Measurements from ENCODE around the gene KCNK17.
A peak's percentile ranks its signal among the peaks of the same experiment; 100 is the strongest.

Gene KCNK17

GRCh38 chr6:39302669-39303424 is 11.4 kb downstream of the KCNK17 start:
- DNase-seq (ENCODE audit: extremely low spot score), result peak; percentile 89
- TF ChIP-seq BHLHE40 (IDR thresholded peaks at IDR 0.05; ENCODE audit: borderline replicate concordance) (no peak), NFRKB (IDR thresholded peaks at IDR 0.05) (no peak), FOXK2 (IDR thresholded peaks at IDR 0.05) (no peak), L3MBTL2 (conservative IDR thresholded peaks at IDR 0.05) (no peak), LEF1 (IDR thresholded peaks at IDR 0.05; ENCODE audit: borderline replicate concordance) (no peak), CTBP1 (IDR thresholded peaks at IDR 0.05; ENCODE audit: borderline replicate concordance) (no peak), ZNF384 (IDR thresholded peaks at IDR 0.05) (no peak), FOXM1 (IDR thresholded peaks at IDR 0.05; ENCODE audit: borderline replicate concordance) (no peak), SP1 (IDR thresholded peaks at IDR 0.05) (no peak), PKNOX1 (IDR thresholded peaks at IDR 0.05) (no peak), SUZ12 (IDR thresholded peaks at IDR 0.05) (no peak), TARDBP (IDR thresholded peaks at IDR 0.05) (no peak), ARNT (IDR thresholded peaks at IDR 0.05) (no peak)
- ChIA-PET CTCF (interaction anchor here (0.5 to 6.8 kb wide), 15 partner anchors 20 to 427 kb away, joined by 3 to 83 read pairs (median 4); partner anchors contain the start of gene KCNK5), POLR2A (interaction anchor here (1.4 kb wide), 1 partner anchor 135 kb away, joined by 3 read pairs; no protein-coding TSS in a partner anchor)

- POLR2A ChIA-PET, result interaction anchor here (1.4 kb wide), 1 partner anchor 134 kb away, joined by 3 read pairs; no protein-coding TSS in a partner anchor
- CTCF ChIA-PET, result interaction anchor here (0.9 to 6.8 kb wide), 8 partner anchors 19 to 305 kb away, joined by 3 to 83 read pairs (median 6); no protein-coding TSS in a partner anchor
- no peak for DNase-seq (ENCODE audit: extremely low spot score)
- no peak for TF ChIP-seq HDGF (IDR thresholded peaks at IDR 0.05; ENCODE audit: borderline replicate concordance)
- TF ChIP-seq FOXA1 (IDR thresholded peaks at IDR 0.05), result no peak
- no peak for TF ChIP-seq ZNF384 (IDR thresholded peaks at IDR 0.05)
- TF ChIP-seq CTBP1 (IDR thresholded peaks at IDR 0.05; ENCODE audit: borderline replicate concordance), result no peak
- TF ChIP-seq ELF4 (IDR thresholded peaks at IDR 0.05), result no peak
Observed at GRCh38 chr6:39302011-39302410, 12.2 kb downstream of the KCNK17 start.

GRCh38 chr6:39301606-39302005 is 12.6 kb downstream of the KCNK17 start:
- POLR2A ChIA-PET, result no interaction called here
- TF ChIP-seq ARNT (IDR thresholded peaks at IDR 0.05) (no peak), NFRKB (IDR thresholded peaks at IDR 0.05) (no peak), FOXK2 (IDR thresholded peaks at IDR 0.05) (no peak), SUZ12 (IDR thresholded peaks at IDR 0.05) (no peak), ELF4 (IDR thresholded peaks at IDR 0.05) (no peak), ZNF384 (IDR thresholded peaks at IDR 0.05) (no peak), HDGF (IDR thresholded peaks at IDR 0.05; ENCODE audit: borderline replicate concordance) (no peak), CTBP1 (IDR thresholded peaks at IDR 0.05; ENCODE audit: borderline replicate concordance) (no peak)
- CTCF ChIA-PET, result interaction anchor here (0.7 to 6.8 kb wide), 3 partner anchors 67 to 134 kb away, joined by 3 to 83 read pairs (median 3); no protein-coding TSS in a partner anchor
- DNase-seq (ENCODE audit: extremely low spot score), result peak; percentile 57

- no peak for TF ChIP-seq NFRKB (IDR thresholded peaks at IDR 0.05)
- TF ChIP-seq BHLHE40 (IDR thresholded peaks at IDR 0.05; ENCODE audit: borderline replicate concordance), result no peak
- TF ChIP-seq SUZ12 (IDR thresholded peaks at IDR 0.05), result no peak
- no peak for TF ChIP-seq FOXK2 (IDR thresholded peaks at IDR 0.05)
- no peak for TF ChIP-seq ELF4 (IDR thresholded peaks at IDR 0.05)
- no peak for TF ChIP-seq PKNOX1 (IDR thresholded peaks at IDR 0.05)
- TF ChIP-seq CTBP1 (IDR thresholded peaks at IDR 0.05; ENCODE audit: borderline replicate concordance), result no peak
- no peak for TF ChIP-seq FOXM1 (IDR thresholded peaks at IDR 0.05; ENCODE audit: borderline replicate concordance)
- TF ChIP-seq TARDBP (IDR thresholded peaks at IDR 0.05), result no peak
- no peak for TF ChIP-seq HDGF (IDR thresholded peaks at IDR 0.05; ENCODE audit: borderline replicate concordance)
- TF ChIP-seq L3MBTL2 (conservative IDR thresholded peaks at IDR 0.05), result no peak
- no peak for TF ChIP-seq ZNF384 (IDR thresholded peaks at IDR 0.05)
- TF ChIP-seq SP1 (IDR thresholded peaks at IDR 0.05), result no peak
- no peak for DNase-seq (ENCODE audit: extremely low spot score)
- ChIA-PET POLR2A (no interaction called here), CTCF (interaction anchor here (0.7 kb wide), 3 partner anchors 55 to 78 kb away, joined by 3 read pairs; no protein-coding TSS in a partner anchor)
Observed at GRCh38 chr6:39300739-39301138, 13.5 kb downstream of the KCNK17 start.

- TF ChIP-seq HDGF (IDR thresholded peaks at IDR 0.05; ENCODE audit: borderline replicate concordance) (no peak), ARNT (IDR thresholded peaks at IDR 0.05) (no peak), ELF4 (IDR thresholded peaks at IDR 0.05) (no peak), CTBP1 (IDR thresholded peaks at IDR 0.05; ENCODE audit: borderline replicate concordance) (no peak), BHLHE40 (IDR thresholded peaks at IDR 0.05; ENCODE audit: borderline replicate concordance) (no peak), ZNF384 (IDR thresholded peaks at IDR 0.05) (no peak), SP1 (IDR thresholded peaks at IDR 0.05) (no peak), L3MBTL2 (conservative IDR thresholded peaks at IDR 0.05) (no peak), LEF1 (IDR thresholded peaks at IDR 0.05; ENCODE audit: borderline replicate concordance) (no peak), FOXM1 (IDR thresholded peaks at IDR 0.05; ENCODE audit: borderline replicate concordance) (no peak), FOXA1 (IDR thresholded peaks at IDR 0.05) (no peak)
- no peak for DNase-seq (ENCODE audit: extremely low spot score)
- CTCF ChIA-PET, result no interaction called here
- POLR2A ChIA-PET, result no interaction called here
Observed at GRCh38 chr6:39298061-39298460, 16.2 kb downstream of the KCNK17 start.

GRCh38 chr6:39296745-39297640 is 17.2 kb downstream of the KCNK17 start:
- DNase-seq (ENCODE audit: extremely low spot score), result no peak
- no peak for TF ChIP-seq L3MBTL2 (conservative IDR thresholded peaks at IDR 0.05)
- no peak for TF ChIP-seq BHLHE40 (IDR thresholded peaks at IDR 0.05; ENCODE audit: borderline replicate concordance)
- TF ChIP-seq PKNOX1 (IDR thresholded peaks at IDR 0.05), result no peak
- TF ChIP-seq SUZ12 (IDR thresholded peaks at IDR 0.05), result no peak
- TF ChIP-seq FOXK2 (IDR thresholded peaks at IDR 0.05), result no peak
- TF ChIP-seq ELF4 (IDR thresholded peaks at IDR 0.05), result no peak
- CTCF ChIA-PET, result no interaction called here
- POLR2A ChIA-PET, result no interaction called here
